Upper lobe of left lung (tissue), 4 donors: ENCODE measurements around the gene ARHGAP45.
"Not testable (repeated sequence)": the region's sequence is repeated elsewhere in the genome, so short reads cannot be mapped to it uniquely, and the experiment has no call there.

Experiments used
- CTCF ChIP-seq, 6 experiments: fragments of 450-650 bp in 4 of 6; fragments of 200-600 bp in 2 of 6; sonication (generic) in 2 of 6; IDR thresholded peaks; one replicate each; pipeline ENCODE4 v1.5.1; 2016 to 2019; ENCODE audit warnings: antibody characterized with exemption in 6 of 6
- EP300 ChIP-seq, 4 donors: sonication (generic); formaldehyde crosslinking; IDR thresholded peaks; one replicate each; pipeline ENCODE4 v1.5.1; 2017; ENCODE audit warnings: antibody characterized with exemption in 4 of 4, control low read depth in 2 of 4
- POLR2A ChIP-seq, 4 donors: fragments of 450-650 bp; IDR thresholded peaks; one replicate each; pipeline ENCODE4 v1.5.1; 2016 to 2017; ENCODE audit warnings: antibody characterized with exemption in 4 of 4, mild to moderate bottlenecking in 2 of 4
- POLR2AphosphoS5 ChIP-seq, 2 donors: sonication (generic); formaldehyde crosslinking; IDR thresholded peaks; one replicate each; pipeline ENCODE4 v1.5.1; 2017; ENCODE audit warnings: antibody characterized with exemption in 2 of 2

- TF ChIP-seq CTCF, POLR2A, EP300, POLR2AphosphoS5 (IDR thresholded peaks at IDR 0.05): not testable (repeated sequence)
These were observed 41.9 kb upstream of the ARHGAP45 start for GRCh38 chr19:1025080-1025479.
